ENCODE measurements around the gene LRP1B.

- TF ChIP-seq CTCF (conservative IDR thresholded peaks at IDR 0.05; ENCODE audit: low read length) (no peak), EZH2phosphoT487 (IDR thresholded peaks at IDR 0.05; ENCODE audit: borderline replicate concordance) (no peak)
Measured at GRCh38 chr2:141038341-141038740, 1092.5 kb downstream of the LRP1B start.
